Nephron progenitor cell (in vitro differentiated cells): Measurements from ENCODE around the gene PCNX2.
A peak's percentile ranks its signal among the peaks of the same experiment; 100 is the strongest.

Experiments
- DNase-seq: peaks from one replicate; pipeline ENCODE4 v3.0.0; 2021
- H3K27ac Mint-ChIP-seq: 2 replicates; pipeline ENCODE4 v1.8.0; 2021; ENCODE audit warnings: mild to moderate bottlenecking, moderate library complexity, mixed read lengths
- H3K27me3 Mint-ChIP-seq: 2 replicates; pipeline ENCODE4 v1.8.0; 2021; ENCODE audit warnings: mild to moderate bottlenecking, low read depth, mixed read lengths; ENCODE audit not compliant: poor library complexity
- H3K36me3 Mint-ChIP-seq: 2 replicates; pipeline ENCODE4 v1.8.0; 2021; ENCODE audit warnings: low read depth, mixed read lengths
- H3K4me1 Mint-ChIP-seq: 2 replicates; pipeline ENCODE4 v1.8.0; 2021; ENCODE audit warnings: mixed read lengths
- H3K4me3 Mint-ChIP-seq: 2 replicates; pipeline ENCODE4 v1.8.0; 2021; ENCODE audit warnings: mild to moderate bottlenecking, moderate library complexity, mixed read lengths
- H3K9me3 Mint-ChIP-seq: 2 replicates; pipeline ENCODE4 v1.8.0; 2021; ENCODE audit warnings: mild to moderate bottlenecking, moderate library complexity, mixed read lengths
- CTCF ChIP-seq: fragments of 200-600 bp; sonication (generic); IDR thresholded peaks from 2 replicates; pipeline ENCODE4 v1.5.0; 2021; ENCODE audit warnings: antibody characterized with exemption

The PCNX2 gene

GRCh38 chr1:232970508-232970907 lies 325.0 kb downstream of the PCNX2 start:
- peaks cover 84% of the 10 kb centered on the region for H3K36me3 Mint-ChIP-seq
- H3K4me3 Mint-ChIP-seq: no peak overlapping the region
- DNase-seq: no peak
- H3K27ac Mint-ChIP-seq: no peak overlapping the region
- peaks cover 8% of the 10 kb centered on the region for H3K4me1 Mint-ChIP-seq
- peaks cover 43% of the 10 kb centered on the region for H3K9me3 Mint-ChIP-seq
- H3K27me3 Mint-ChIP-seq: no peaks in the 10 kb centered on the region
- no peak for TF ChIP-seq CTCF

- peaks cover 15% of the 10 kb centered on the region for H3K4me1 Mint-ChIP-seq
- no peaks in the 10 kb centered on the region for H3K27me3 Mint-ChIP-seq
- no peak overlapping the region for H3K4me3 Mint-ChIP-seq
- H3K9me3 Mint-ChIP-seq: peaks cover 37% of the 10 kb centered on the region
- no peak for TF ChIP-seq CTCF
- no peak for DNase-seq
- H3K36me3 Mint-ChIP-seq: peaks cover 77% of the 10 kb centered on the region
- peak overlapping the region; percentile 81 for H3K27ac Mint-ChIP-seq
Measured at GRCh38 chr1:232969799-232970198, 325.7 kb downstream of the PCNX2 start.

- peaks cover 68% of the 10 kb centered on the region for H3K36me3 Mint-ChIP-seq
Measured at GRCh38 chr1:232968965-232969364, 326.6 kb downstream of the PCNX2 start.

GRCh38 chr1:232968391-232968790 lies 327.1 kb downstream of the PCNX2 start:
- H3K9me3 Mint-ChIP-seq: peaks cover 23% of the 10 kb centered on the region
- DNase-seq: no peak
- H3K27me3 Mint-ChIP-seq: no peaks in the 10 kb centered on the region
- peaks cover 29% of the 10 kb centered on the region for H3K4me1 Mint-ChIP-seq
- peaks cover 66% of the 10 kb centered on the region for H3K36me3 Mint-ChIP-seq
- H3K27ac Mint-ChIP-seq: no peak overlapping the region
- H3K4me3 Mint-ChIP-seq: no peak overlapping the region
- TF ChIP-seq CTCF: no peak

More at GRCh38 chr1:232968965-232969364, 326.6 kb downstream of the PCNX2 start:
- Mint-ChIP-seq H3K27ac (no peak overlapping the region), H3K9me3 (peaks cover 29% of the 10 kb centered on the region), H3K27me3 (no peaks in the 10 kb centered on the region), H3K4me1 (peaks cover 23% of the 10 kb centered on the region), H3K4me3 (no peak overlapping the region)
- no peak for DNase-seq
- TF ChIP-seq CTCF: no peak

- Mint-ChIP-seq H3K36me3 (peaks cover 59% of the 10 kb centered on the region), H3K27ac (no peak overlapping the region), H3K9me3 (peaks cover 7% of the 10 kb centered on the region), H3K27me3 (no peaks in the 10 kb centered on the region), H3K4me1 (peaks cover 45% of the 10 kb centered on the region), H3K4me3 (no peak overlapping the region)
- TF ChIP-seq CTCF: no peak
- DNase-seq: no peak
Measured at GRCh38 chr1:232966663-232967062, 328.9 kb downstream of the PCNX2 start.

GRCh38 chr1:232965912-232966217 lies 329.7 kb downstream of the PCNX2 start:
- no peaks in the 10 kb centered on the region for H3K9me3 Mint-ChIP-seq
- H3K27ac Mint-ChIP-seq: peak overlapping the region; percentile 45

More at GRCh38 chr1:232965912-232966217, 329.7 kb downstream of the PCNX2 start:
- Mint-ChIP-seq H3K4me1 (peaks cover 45% of the 10 kb centered on the region), H3K4me3 (no peak overlapping the region), H3K27me3 (no peaks in the 10 kb centered on the region), H3K36me3 (peaks cover 57% of the 10 kb centered on the region)
- TF ChIP-seq CTCF: no peak
- DNase-seq: no peak
